Fibroblast of villous mesenchyme (primary cell): Measurements from ENCODE around the gene ZBTB39. TPM values are rescaled to one million over a fixed set of nuclear protein-coding genes. Genes with fewer than 3 reads are reported as not detected.
A peak's percentile ranks its signal among the peaks of the same experiment; 100 is the strongest.
"Not testable (repeated sequence)": the region's sequence is repeated elsewhere in the genome, so short reads cannot be mapped to it uniquely, and the experiment has no call there.

Source experiments
- DNase-seq: peaks from one replicate; pipeline ENCODE4 v3.0.0-alpha.2; 2010; ENCODE audit warnings: low read depth
- H3K4me3 ChIP-seq: 2 replicates; pipeline ENCODE4 v1.5.1; 2011; ENCODE audit warnings: low read depth, mild to moderate bottlenecking, low read length
- CTCF ChIP-seq: IDR thresholded peaks from 2 replicates; pipeline ENCODE4 v1.5.1; 2012; ENCODE audit warnings: low read depth, mild to moderate bottlenecking, low read length; ENCODE audit not compliant: insufficient read depth
- total RNA-seq: library from RNA; depleted of rRNA; stranded (reverse); fragments of >200 nt; gene quantifications from 2 replicates; pipeline ENCODE4 v1.2.3, GENCODE V29; 2012

ZBTB39 gene
- total RNA-seq: 4.8 and 6.9 TPM in 2 replicates

GRCh38 chr12:57005980-57006808, at the start of gene ZBTB39:
ZBTB39 (minus strand) TSS chr12:57006546; CDS start chr12:57004917, 1,629 bp downstream.
- peak; percentile 43 for TF ChIP-seq CTCF
- peak within 1 kb of the TSS; percentile 78 for H3K4me3 ChIP-seq
- DNase-seq: peak; percentile 53

- DNase-seq: no peak
- TF ChIP-seq CTCF: no peak
- no peak overlapping the region for H3K4me3 ChIP-seq
These were observed 49.5 kb upstream of the ZBTB39 start for GRCh38 chr12:57055824-57056223.

- not testable (repeated sequence) for DNase-seq, H3K4me3 ChIP-seq
These were observed 47.6 kb upstream of the ZBTB39 start for GRCh38 chr12:57053901-57054300.

GRCh38 chr12:57053146-57053545, 46.8 kb upstream of the ZBTB39 start:
- DNase-seq, H3K4me3 ChIP-seq: not testable (repeated sequence)

- no peak overlapping the region for H3K4me3 ChIP-seq
- no peak for TF ChIP-seq CTCF
- no peak for DNase-seq
These were observed 44.7 kb upstream of the ZBTB39 start for GRCh38 chr12:57051011-57051410.

GRCh38 chr12:57049890-57050289, 43.5 kb upstream of the ZBTB39 start, which contains the start of gene MYO1A:
MYO1A (minus strand) TSS chr12:57050129; CDS start chr12:57048323, 1,806 bp downstream.
- no peak for TF ChIP-seq CTCF
- peak; percentile 16 for DNase-seq
- H3K4me3 ChIP-seq: no peak within 1 kb of the TSS

- no peak for TF ChIP-seq CTCF
- H3K4me3 ChIP-seq: no peak overlapping the region
- DNase-seq: no peak
These were observed 42.7 kb upstream of the ZBTB39 start for GRCh38 chr12:57049119-57049446.
